ENCODE measurements around the gene IFNAR2.
"Not testable (repeated sequence)": the region's sequence is repeated elsewhere in the genome, so short reads cannot be mapped to it uniquely, and the experiment has no call there.

GRCh38 chr21:33225376-33225775 lies 4.4 kb upstream of the IFNAR2 start:
- TF ChIP-seq CTCF (IDR thresholded peaks at IDR 0.05; ENCODE audit: insufficient read depth, low read depth, low read length); EZH2 (IDR thresholded peaks at IDR 0.05; ENCODE audit: insufficient read depth, low read length): not testable (repeated sequence)
